GM12865 (cell line): ENCODE measurements around the gene ARL6IP4.

Experiments
- DNase-seq: peaks from one replicate; pipeline ENCODE4 v3.0.0; 2010; ENCODE audit warnings: low read depth
- H3K4me3 ChIP-seq: 2 replicates; pipeline ENCODE4 v1.5.1; 2011; ENCODE audit warnings: mild to moderate bottlenecking, low read depth, low read length, control low read depth
- TF ChIP-seq, protein P1 (sequence below): IDR thresholded peaks from 2 replicates; pipeline ENCODE4 v1.5.1; 2011; ENCODE audit warnings: low read length, control low read depth, low read depth, inconsistent platforms; ENCODE audit not compliant: insufficient read depth; ENCODE audit errors: missing control alignments

The ARL6IP4 gene

GRCh38 chr12:122983789-122984515 is 3.5 kb downstream of the ARL6IP4 start:
- TF ChIP-seq, protein P1, sequence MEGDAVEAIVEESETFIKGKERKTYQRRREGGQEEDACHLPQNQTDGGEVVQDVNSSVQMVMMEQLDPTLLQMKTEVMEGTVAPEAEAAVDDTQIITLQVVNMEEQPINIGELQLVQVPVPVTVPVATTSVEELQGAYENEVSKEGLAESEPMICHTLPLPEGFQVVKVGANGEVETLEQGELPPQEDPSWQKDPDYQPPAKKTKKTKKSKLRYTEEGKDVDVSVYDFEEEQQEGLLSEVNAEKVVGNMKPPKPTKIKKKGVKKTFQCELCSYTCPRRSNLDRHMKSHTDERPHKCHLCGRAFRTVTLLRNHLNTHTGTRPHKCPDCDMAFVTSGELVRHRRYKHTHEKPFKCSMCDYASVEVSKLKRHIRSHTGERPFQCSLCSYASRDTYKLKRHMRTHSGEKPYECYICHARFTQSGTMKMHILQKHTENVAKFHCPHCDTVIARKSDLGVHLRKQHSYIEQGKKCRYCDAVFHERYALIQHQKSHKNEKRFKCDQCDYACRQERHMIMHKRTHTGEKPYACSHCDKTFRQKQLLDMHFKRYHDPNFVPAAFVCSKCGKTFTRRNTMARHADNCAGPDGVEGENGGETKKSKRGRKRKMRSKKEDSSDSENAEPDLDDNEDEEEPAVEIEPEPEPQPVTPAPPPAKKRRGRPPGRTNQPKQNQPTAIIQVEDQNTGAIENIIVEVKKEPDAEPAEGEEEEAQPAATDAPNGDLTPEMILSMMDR, result no peak
- H3K4me3 ChIP-seq, result no peak overlapping the region
- no peak for DNase-seq

- DNase-seq, result no peak
- TF ChIP-seq, protein P1, result no peak
- no peak overlapping the region for H3K4me3 ChIP-seq
Measured at GRCh38 chr12:122984612-122985337, 4.3 kb downstream of the ARL6IP4 start.

- TF ChIP-seq, protein P1, result no peak
- DNase-seq, result no peak
- H3K4me3 ChIP-seq, result no peak overlapping the region
Measured at GRCh38 chr12:122985338-122986257, 5.1 kb downstream of the ARL6IP4 start.

GRCh38 chr12:122986258-122986871 is 5.9 kb downstream of the ARL6IP4 start:
- TF ChIP-seq, protein P1, result no peak
- DNase-seq, result no peak
- no peak overlapping the region for H3K4me3 ChIP-seq

GRCh38 chr12:122987086-122987951 is 6.8 kb downstream of the ARL6IP4 start:
- H3K4me3 ChIP-seq, result no peak overlapping the region
- DNase-seq, result no peak
- TF ChIP-seq, protein P1, result no peak

GRCh38 chr12:122988036-122988435 is 7.6 kb downstream of the ARL6IP4 start:
- no peak for DNase-seq
- TF ChIP-seq, protein P1, result no peak
- no peak overlapping the region for H3K4me3 ChIP-seq
